ENCODE results near the gene PCSK5.
"Not testable (repeated sequence)": the region's sequence is repeated elsewhere in the genome, so short reads cannot be mapped to it uniquely, and the experiment has no call there.

DNA sequence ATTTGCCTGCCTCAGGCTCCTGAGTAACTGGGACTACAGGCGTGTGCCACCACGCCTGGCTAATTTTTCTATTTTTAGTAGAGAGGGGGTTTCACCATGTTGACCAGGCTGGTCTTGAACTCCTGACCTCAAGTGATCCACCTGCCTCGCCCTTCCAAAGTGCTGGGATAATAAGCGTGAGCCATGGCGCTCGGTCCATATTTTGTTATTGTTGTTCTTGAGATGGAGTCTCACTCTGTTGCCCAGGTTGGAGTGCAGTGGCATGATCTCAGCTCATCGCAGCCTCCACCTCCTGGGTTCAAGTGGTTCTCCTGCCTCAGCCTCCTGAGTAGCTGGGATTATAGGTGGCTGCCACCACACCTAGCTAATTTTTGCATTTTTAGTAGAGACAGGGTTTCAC, 433.6 kb downstream of the PCSK5 start:
- not testable (repeated sequence) for TF ChIP-seq YY1 (IDR thresholded peaks at IDR 0.05; ENCODE audit: insufficient read depth, insufficient read length); ZNF274 (IDR thresholded peaks at IDR 0.05; ENCODE audit: low read depth, low read length); SUZ12 (IDR thresholded peaks at IDR 0.05; ENCODE audit: extremely low read depth, insufficient read depth, insufficient read length)
